ENCODE results near the gene DNAJC4. TPM values are rescaled to one million over a fixed set of nuclear protein-coding genes. Genes with fewer than 3 reads are reported as not detected.

Gene DNAJC4
- total RNA-seq, 1 donor from 2014 or later = 39.1 TPM

DNA sequence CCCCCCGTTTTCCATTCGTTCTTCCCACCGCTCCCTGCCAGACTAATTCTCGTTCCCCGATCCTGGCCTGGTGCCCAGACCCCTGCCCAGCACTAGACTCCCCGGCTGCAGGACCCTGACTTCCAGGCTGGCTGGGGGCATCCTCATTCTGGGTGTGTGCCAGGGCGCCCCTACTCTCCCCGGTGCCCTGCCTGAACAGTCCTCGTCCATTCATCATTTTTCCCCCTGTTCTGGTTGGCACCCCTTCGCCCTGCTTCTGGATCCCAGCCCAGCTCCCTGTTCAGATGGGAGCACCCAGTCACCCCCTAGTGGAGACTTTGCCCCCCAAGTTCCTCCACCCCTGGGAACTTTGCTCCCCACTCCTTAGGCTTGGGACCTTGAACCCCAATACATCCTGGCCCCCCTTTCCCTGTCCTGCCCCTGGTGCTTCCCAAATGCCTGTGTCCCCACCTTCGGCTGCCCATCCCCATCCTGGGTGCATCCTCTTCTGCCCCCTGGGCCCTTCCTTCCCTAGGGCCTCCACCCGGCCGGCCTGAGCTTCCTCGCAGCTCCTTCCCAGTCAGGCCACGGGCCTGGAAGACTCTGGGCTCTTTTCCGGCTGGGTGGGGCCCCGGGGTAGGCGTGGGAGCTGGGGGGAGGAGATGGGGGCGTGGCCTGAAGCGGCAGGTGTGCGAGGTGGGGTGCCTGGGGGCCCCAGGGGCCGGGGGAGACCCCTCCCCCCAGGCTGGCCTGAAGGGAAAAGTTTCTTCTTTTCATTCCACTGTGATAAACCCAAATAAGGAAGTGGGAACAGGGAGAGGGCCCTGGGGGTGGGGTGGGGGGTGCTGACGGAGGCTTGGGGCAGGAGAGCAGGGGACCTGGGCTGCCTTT is 21.9 kb downstream of the DNAJC4 start:
- H3K4me1 Mint-ChIP-seq (ENCODE audit: low read depth) = peaks cover 11% of the 10 kb centered on the region
- H3K36me3 Mint-ChIP-seq (ENCODE audit: insufficient read depth) = no peaks in the 10 kb centered on the region
- DNase-seq (ENCODE audit: low spot score, unreplicated experiment) = no peak

DNA sequence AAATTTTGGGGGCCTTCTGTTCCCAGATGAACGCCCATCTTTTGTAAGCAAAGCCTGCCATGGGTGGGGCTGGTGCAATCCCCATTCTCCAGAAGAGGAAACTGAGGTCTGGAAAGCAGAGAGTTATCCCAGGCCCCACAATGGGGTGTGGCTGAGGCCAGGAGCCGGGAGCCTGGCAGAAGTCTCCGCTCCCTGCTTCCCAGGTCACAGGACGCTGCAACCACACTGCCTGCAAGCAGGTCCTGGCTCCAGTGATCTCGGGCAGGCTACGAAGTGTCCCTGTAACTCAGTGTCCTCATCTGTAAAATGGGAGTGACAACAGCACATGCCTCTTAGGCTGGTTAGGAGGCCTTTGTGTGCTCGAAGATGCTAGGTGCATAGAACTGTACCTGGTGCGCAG is 22.7 kb downstream of the DNAJC4 start:
- Mint-ChIP-seq H3K4me3 (ENCODE audit: low read depth) (peak overlapping the region; percentile 31), H3K36me3 (ENCODE audit: insufficient read depth) (peaks cover 1% of the 10 kb centered on the region), H3K27me3 (peaks cover 3% of the 10 kb centered on the region), H3K27ac (no peak overlapping the region), H3K9me3 (ENCODE audit: low read depth) (no peaks in the 10 kb centered on the region), H3K4me1 (ENCODE audit: low read depth) (peaks cover 7% of the 10 kb centered on the region)
- DNase-seq (ENCODE audit: low spot score, unreplicated experiment) = no peak
- TF ChIP-seq, protein P1, sequence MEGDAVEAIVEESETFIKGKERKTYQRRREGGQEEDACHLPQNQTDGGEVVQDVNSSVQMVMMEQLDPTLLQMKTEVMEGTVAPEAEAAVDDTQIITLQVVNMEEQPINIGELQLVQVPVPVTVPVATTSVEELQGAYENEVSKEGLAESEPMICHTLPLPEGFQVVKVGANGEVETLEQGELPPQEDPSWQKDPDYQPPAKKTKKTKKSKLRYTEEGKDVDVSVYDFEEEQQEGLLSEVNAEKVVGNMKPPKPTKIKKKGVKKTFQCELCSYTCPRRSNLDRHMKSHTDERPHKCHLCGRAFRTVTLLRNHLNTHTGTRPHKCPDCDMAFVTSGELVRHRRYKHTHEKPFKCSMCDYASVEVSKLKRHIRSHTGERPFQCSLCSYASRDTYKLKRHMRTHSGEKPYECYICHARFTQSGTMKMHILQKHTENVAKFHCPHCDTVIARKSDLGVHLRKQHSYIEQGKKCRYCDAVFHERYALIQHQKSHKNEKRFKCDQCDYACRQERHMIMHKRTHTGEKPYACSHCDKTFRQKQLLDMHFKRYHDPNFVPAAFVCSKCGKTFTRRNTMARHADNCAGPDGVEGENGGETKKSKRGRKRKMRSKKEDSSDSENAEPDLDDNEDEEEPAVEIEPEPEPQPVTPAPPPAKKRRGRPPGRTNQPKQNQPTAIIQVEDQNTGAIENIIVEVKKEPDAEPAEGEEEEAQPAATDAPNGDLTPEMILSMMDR (IDR thresholded peaks at IDR 0.05; ENCODE audit: unreplicated experiment) = no peak

More for the DNA sequence above, 21.9 kb downstream of the DNAJC4 start:
- Mint-ChIP-seq H3K27ac (no peak overlapping the region), H3K27me3 (peaks cover 3% of the 10 kb centered on the region), H3K9me3 (ENCODE audit: low read depth) (no peaks in the 10 kb centered on the region), H3K4me3 (ENCODE audit: low read depth) (peak overlapping the region; percentile 82)
- TF ChIP-seq, protein P1 (IDR thresholded peaks at IDR 0.05; ENCODE audit: unreplicated experiment) = peak; percentile 24

DNA sequence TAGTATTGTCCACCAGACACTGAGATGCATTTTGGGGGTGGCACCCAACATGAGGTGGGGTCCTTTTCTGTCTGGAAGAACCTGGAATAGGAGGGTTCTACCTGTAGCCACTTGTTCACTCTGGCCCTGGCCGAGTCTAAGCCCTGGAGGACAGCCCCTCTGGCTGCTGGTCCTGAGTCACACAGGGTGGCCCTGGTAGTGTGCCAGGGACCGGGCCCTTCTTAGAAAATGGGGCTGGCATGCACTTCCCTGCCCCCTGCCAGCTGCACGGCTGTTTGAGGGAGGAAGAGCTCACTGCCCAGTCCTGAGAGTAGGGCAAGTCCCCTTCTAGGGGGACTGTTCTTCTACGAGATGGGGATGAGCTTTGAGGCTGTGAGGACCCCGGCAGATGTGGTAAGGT is 23.1 kb downstream of the DNAJC4 start:
- TF ChIP-seq, protein P1 (IDR thresholded peaks at IDR 0.05; ENCODE audit: unreplicated experiment) = no peak
- Mint-ChIP-seq H3K27ac (peak overlapping the region; percentile 59), H3K9me3 (ENCODE audit: low read depth) (no peaks in the 10 kb centered on the region), H3K36me3 (ENCODE audit: insufficient read depth) (peaks cover 1% of the 10 kb centered on the region), H3K4me1 (ENCODE audit: low read depth) (peaks cover 7% of the 10 kb centered on the region), H3K4me3 (ENCODE audit: low read depth) (peak overlapping the region; percentile 31), H3K27me3 (peaks cover 3% of the 10 kb centered on the region)
- no peak for DNase-seq (ENCODE audit: low spot score, unreplicated experiment)

DNA sequence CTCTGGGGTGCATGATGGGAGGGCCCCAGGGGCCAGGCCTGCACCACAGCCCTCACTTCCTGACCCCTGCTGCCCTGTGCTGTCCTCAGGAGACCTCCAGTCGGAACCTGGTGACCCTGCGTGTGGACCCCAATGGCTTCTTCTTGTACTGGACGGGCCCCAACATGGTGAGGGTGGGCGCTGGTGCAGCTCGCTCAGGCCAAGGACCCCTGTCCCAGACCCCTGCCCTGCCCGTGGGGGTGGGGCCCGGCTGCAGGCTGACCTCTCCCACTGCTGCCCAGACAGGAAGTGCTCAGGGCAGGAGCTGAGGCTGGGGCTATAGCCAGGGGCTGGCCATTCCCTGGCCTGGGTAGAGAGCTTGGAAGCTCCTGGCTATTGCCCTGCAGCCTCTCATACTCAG is 24.0 kb downstream of the DNAJC4 start:
- Mint-ChIP-seq H3K4me1 (ENCODE audit: low read depth) (peaks cover 7% of the 10 kb centered on the region), H3K4me3 (ENCODE audit: low read depth) (no peak overlapping the region)

More for the DNA sequence above, 24.0 kb downstream of the DNAJC4 start:
- Mint-ChIP-seq H3K27me3 (peaks cover 3% of the 10 kb centered on the region), H3K27ac (no peak overlapping the region), H3K9me3 (ENCODE audit: low read depth) (no peaks in the 10 kb centered on the region), H3K36me3 (ENCODE audit: insufficient read depth) (peaks cover 2% of the 10 kb centered on the region)
- no peak for DNase-seq (ENCODE audit: low spot score, unreplicated experiment)
- TF ChIP-seq, protein P1 (IDR thresholded peaks at IDR 0.05; ENCODE audit: unreplicated experiment) = no peak

Data from progenitor cell of endocrine pancreas (in vitro differentiated cells).